HG03045 (cell line): ENCODE results near the gene FRMPD3.
"Not testable (repeated sequence)": the region's sequence is repeated elsewhere in the genome, so short reads cannot be mapped to it uniquely, and the experiment has no call there.

Experiments used
- ATAC-seq: cut with Tn5 transposase; IDR thresholded peaks from one replicate; pipeline ENCODE4 v1.9.1; 2021; ENCODE audit warnings: mild to moderate bottlenecking, moderate library complexity; ENCODE audit not compliant: unreplicated experiment

The FRMPD3 gene

GRCh38 chrX:107448998-107449835 lies at the start of gene FRMPD3:
Gene FRMPD3 (plus strand): TSS chrX:107449652. CDS start chrX:107526589, 76,937 bp downstream.
- ATAC-seq, result no peak

GRCh38 chrX:107420571-107420970 lies 28.9 kb upstream of the FRMPD3 start:
- ATAC-seq, result no peak

- ATAC-seq, result no peak
Measured at GRCh38 chrX:107421337-107421861, 28.1 kb upstream of the FRMPD3 start.

GRCh38 chrX:107429090-107429489 lies 20.4 kb upstream of the FRMPD3 start:
- ATAC-seq, result no peak

- no peak for ATAC-seq
Measured at GRCh38 chrX:107440187-107440586, 9.3 kb upstream of the FRMPD3 start.

GRCh38 chrX:107440692-107441091 lies 8.8 kb upstream of the FRMPD3 start:
- ATAC-seq, result no peak

- no peak for ATAC-seq
Measured at GRCh38 chrX:107442914-107443527, 6.4 kb upstream of the FRMPD3 start.

GRCh38 chrX:107445146-107445545 lies 4.3 kb upstream of the FRMPD3 start:
- no peak for ATAC-seq

- ATAC-seq, result no peak
Measured at GRCh38 chrX:107445631-107446030, 3.8 kb upstream of the FRMPD3 start.

- no peak for ATAC-seq
Measured at GRCh38 chrX:107447642-107448041, 1.8 kb upstream of the FRMPD3 start.

GRCh38 chrX:107448625-107448997 lies 841 bp upstream of the FRMPD3 start:
- ATAC-seq, result no peak

- no peak for ATAC-seq
Measured at GRCh38 chrX:107450823-107451509, 1.5 kb downstream of the FRMPD3 start.

GRCh38 chrX:107451731-107452130 lies 2.3 kb downstream of the FRMPD3 start:
- ATAC-seq, result no peak

GRCh38 chrX:107452581-107452980 lies 3.1 kb downstream of the FRMPD3 start:
- no peak for ATAC-seq

GRCh38 chrX:107454302-107454701 lies 4.8 kb downstream of the FRMPD3 start:
- ATAC-seq, result no peak

GRCh38 chrX:107457289-107457688 lies 7.8 kb downstream of the FRMPD3 start:
- no peak for ATAC-seq

- ATAC-seq, result no peak
Measured at GRCh38 chrX:107465932-107466620, 16.6 kb downstream of the FRMPD3 start.

GRCh38 chrX:107467271-107467670 lies 17.8 kb downstream of the FRMPD3 start:
- no peak for ATAC-seq

- ATAC-seq, result no peak
Measured at GRCh38 chrX:107470198-107470597, 20.7 kb downstream of the FRMPD3 start.

- ATAC-seq, result no peak
Measured at GRCh38 chrX:107470971-107471370, 21.5 kb downstream of the FRMPD3 start.

GRCh38 chrX:107471420-107471819 lies 22.0 kb downstream of the FRMPD3 start:
- not testable (repeated sequence) for ATAC-seq
